Measurements from ENCODE around the gene SASH1.

Gene SASH1

DNA sequence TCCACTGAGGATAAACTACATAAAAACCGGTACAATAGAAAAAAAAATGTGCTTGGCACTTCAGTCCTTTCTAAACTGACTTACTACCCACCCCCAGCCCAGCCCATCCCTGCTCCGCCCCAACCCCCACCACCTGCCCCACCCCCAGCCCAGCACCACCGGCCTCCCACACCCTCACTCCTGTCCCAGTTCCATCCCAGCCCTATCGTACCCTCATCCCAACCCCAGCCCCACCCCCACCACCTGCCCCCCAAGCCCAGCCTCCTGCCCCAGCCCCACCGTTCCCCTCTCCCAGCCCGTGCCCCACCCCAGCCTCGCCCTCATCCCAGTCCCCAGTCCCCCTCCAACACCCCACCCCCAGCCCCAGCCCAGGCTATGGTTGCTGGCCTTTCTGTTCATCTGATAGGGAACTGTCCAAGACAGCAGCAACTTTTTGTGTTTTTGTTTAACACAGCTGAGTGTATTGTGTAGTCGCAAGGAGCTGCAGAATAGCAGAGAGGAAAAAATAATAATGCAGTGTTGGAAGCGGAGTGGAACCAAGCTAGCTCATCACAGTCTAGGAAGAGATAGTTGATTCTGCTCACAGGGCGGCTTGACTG is 61.9 kb downstream of the SASH1 start:
- DNase-seq (ENCODE audit: low read depth in 2 of 2) = no peak

DNA sequence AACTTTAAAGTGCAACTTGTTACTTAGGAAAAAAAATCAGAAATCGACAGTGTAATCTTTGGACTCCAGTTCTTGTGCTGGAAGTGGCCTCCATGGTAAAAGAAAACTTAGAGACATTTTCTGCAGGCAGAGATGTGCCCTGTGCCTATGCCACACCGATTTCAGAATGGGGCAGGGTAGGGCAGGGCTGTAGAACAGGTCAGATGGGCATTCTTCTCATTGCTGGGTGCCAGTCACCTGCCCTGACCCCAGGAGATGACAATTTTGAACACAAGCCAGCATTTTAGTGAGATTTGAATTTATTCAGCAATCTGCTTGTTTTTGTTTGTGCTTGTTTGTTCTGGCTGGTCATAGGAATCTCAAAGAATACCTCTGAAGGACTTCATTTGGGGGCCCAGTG is 63.3 kb downstream of the SASH1 start:
- DNase-seq (ENCODE audit: low read depth in 2 of 2) = no peak

DNA sequence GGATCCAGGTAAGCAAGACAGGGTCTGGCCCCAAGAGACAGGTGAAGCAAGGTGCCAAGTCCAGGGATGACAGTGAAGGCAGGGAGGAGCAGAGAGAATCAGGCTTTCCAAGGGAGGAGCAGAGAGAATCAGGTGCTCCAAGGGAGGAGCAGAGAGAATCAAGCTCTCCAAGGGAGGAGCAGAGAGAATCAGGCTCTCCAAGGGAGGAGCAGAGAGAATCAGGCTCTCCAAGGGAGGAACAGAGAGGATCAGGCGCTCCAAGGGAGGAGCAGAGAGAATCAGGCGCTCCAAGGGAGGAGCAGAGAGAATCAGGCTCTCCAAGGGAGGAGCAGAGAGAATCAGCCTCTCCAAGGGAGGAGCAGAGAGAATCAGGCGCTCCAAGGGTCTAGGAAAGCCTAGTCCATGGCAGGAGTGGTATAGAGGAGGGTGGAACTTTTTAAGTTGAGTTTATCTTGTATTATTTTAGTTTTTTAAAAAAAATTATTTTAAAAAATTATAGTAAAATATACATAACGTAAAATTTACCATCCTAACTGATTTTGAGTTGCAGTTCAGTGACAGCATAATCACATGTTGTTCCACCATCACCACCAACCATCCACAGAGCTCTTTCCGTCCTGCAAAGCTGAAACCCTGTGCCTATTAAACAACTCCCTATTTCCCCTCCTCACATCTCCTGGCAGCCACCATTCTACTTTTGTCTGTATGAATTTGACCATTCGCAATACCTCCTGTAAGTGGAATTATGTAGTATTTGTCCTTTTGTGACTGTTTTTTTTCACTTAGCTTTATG is 64.1 kb downstream of the SASH1 start:
- no peak for DNase-seq (ENCODE audit: low read depth in 2 of 2)

DNA sequence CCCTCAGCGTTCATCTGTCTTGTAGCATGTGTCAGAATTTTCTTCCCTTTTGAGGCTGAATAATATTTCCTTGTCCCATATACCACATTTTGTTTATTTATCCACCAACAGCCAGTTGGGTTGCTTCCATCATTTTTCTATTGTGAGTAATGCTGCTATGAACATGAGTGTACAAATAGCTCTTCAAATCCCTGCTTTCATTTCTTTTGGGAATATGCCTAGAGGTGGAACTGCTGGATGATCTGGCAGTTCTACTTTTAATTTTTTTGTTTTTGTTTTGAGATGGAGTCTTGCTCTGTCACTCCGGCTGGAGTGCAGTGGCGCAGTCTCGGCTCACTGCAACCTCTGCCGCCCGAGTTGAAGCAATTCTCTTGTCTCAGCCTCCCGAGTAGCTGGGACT is 64.7 kb downstream of the SASH1 start:
- no peak for DNase-seq (ENCODE audit: low read depth in 2 of 2)

DNA sequence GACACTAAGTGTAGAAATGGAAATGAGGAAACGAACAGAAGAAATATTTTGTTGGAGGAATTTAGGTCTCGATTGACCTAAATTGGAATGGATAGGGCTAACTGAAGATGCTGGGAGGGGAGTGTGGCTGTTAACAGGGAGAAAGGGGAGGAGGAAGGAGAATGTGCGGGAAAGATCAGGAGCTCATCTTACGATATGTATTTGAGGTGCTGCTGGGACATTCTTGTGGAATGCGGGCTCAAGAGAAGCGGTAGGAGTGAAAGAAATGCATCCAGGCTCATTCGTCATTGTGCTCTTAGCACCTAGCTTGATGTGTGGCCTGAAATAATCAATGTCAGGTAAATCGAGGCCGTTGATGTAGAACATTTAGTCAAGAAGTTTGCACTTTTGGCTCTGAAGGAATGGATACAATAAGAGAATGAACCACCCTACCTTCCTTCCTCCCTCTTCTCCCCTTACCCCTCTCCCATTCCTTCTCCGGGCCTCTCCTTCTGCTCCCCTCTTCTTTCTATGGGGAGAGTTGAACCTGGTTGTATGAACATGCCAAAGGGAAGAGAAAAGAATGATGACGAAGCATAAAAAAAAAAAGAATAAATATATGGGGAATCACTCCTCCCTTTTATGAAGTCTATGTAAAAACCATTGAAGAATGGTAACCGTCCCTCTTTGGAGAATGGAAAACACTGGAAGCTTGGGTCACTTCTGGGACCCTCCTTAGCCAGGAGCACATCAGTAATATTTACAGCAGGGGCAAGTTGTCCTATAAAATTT is 70.9 kb downstream of the SASH1 start:
- no peak for DNase-seq (ENCODE audit: low read depth in 2 of 2)

DNA sequence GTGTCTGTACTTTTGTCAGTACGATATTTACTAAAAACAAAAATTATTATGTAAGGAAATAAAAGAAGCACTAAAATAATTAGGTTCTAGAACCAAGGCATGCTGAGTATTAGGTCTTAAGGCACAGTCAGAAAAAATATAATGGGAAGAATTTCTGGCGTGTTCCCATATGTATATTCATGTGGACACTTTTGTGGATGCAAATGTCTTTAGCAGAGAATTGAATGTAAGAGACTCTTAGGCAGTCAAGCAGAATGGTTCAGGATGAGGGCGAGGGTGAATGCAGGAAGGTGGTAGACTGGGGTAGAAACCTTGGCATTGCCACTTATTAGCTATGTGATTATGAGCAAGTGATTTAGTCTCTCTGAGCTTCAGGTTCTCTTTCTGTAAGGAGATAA is 71.5 kb downstream of the SASH1 start:
- DNase-seq (ENCODE audit: low read depth in 2 of 2) = no peak

DNA sequence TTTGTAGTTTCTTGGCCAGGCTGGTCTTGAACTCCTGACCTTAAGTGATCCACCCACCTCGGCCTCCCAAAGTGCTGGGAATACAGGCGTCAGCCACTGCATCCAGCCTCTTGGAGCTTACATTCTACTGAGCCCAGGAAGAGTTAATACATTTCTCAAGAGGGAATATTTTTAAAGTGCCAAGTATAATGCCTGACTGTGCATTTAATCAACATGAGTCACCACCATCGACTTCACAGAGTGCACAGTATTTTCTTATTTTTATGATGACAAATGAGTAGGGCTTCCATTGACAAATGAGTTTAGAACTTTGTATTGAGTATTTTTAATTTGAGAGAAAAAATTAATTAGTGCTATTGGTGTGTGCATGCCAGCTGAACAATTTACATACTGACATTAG is 72.2 kb downstream of the SASH1 start:
- DNase-seq (ENCODE audit: low read depth in 2 of 2) = no peak

DNA sequence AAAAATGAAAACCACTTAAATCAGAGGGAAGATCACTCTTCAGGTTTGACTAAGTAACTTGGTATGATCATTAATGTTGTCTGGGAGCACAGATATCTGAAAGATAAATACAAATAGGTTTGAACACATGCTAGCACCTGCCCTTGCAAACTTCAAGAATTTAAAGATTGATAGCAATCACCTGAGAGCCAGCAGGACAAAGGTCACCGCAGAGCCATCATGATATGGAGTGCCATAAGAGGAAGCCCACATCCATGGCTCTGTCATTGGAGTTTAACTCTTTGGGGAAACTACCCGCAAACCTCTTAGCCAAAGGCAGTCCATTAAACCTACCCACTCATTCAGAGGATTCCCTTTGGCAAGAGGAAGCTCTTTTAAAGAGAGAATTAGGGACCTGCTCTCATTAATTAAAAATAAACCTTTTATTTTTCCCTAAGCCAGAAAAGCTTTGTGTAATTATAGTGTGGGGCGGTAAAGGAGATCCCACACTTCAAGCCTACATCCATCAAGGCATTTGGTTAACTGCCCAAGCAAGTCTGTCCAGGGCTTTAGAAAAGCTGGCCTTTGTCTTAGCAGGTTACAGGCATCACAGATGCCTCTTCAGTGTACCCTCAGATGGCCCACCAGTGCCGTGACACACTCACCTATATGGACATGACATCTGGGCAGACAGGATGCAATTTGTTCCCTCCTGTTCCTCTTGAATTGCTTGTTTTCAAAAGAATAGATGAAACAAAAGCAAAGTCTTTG is 73.0 kb downstream of the SASH1 start:
- no peak for DNase-seq (ENCODE audit: low read depth in 2 of 2)

DNA sequence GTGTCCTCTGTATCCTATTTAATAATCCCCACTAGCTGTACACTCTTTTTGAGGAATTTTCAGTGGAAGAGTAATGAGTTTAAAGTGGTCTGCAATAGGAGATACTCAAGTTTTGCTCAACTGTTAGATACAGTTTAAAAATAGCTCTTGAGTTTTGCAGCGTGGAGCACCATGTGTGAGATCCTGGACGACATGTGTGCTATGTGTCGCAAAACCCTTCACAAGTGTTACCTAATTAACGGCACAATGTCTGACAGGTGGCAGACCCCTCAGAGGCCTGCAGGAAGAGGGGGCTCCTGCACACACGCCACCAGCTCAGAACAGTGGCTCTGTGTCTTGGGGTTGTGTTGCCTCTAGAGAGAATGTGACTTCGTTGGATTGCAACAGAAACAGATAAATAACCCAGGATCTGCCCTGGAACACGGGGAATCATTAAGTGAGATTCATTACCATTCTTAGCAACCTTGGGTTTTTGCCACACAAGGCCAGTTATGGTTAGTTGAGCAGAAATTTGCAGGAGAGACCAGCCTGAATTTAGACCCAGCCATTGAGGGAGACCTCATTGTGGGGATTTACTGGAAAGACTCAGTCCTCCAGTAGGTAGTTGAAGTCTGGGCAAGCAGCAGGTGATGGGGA is 73.8 kb downstream of the SASH1 start:
- no peak for DNase-seq (ENCODE audit: low read depth in 2 of 2)

DNA sequence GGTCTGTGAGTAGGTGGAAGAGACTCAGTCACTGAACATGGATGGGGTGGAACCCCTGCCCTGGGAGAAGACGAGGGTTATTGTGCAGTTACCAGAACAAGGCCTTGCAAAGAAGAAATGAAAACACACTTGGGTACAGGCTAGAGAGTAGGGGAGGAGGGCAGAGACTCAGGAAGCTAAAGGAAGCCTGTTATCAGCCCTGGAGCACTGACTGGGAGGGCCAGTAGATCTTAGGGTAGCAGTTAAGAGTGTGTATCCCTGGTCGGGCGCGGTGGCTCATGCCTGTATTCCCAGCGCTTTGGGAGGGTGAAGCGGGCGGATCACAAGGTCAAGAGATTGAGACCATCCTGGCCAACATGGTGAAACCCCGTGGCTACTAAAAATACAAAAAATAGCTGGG is 74.4 kb downstream of the SASH1 start:
- DNase-seq (ENCODE audit: low read depth in 2 of 2) = no peak

DNA sequence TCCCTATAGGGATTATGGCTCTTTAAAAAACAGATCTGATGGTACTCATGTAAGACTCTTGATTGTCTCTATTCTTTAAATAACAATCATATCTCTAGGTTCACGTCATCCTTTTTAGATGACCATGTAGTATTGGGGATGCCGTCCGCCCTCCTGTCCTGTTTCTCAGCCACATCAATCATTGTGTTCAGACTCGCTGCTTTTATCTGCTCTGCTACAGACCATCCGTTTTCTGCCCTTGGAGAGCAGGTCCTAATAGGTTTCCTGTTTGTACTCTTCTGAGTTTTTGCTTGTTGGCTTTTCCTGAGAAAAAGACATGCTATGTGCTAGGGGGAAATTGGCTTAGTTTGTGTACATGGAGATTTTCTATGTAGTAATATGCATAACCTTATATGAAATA is 76.8 kb downstream of the SASH1 start:
- no peak for DNase-seq (ENCODE audit: low read depth in 2 of 2)

DNA sequence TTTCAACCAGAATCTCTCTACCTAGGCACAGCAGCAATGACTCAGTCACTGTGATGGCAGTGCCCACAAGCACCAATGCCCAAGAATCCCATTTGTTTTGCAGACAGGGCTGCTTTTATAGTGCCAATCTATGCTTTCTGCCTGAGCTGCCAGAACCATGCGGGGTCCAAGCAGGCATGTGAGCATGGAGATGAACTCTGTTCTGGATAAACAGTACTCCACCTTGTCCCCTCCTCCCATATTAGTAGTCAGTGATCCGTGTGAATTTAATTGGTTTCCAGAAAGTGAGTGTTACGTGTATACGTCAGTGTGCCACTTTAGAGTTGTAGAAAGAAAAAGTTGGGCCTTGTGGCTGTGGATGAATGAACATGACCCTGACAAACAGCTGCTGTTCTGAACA is 79.4 kb downstream of the SASH1 start:
- DNase-seq (ENCODE audit: low read depth in 2 of 2) = no peak

DNA sequence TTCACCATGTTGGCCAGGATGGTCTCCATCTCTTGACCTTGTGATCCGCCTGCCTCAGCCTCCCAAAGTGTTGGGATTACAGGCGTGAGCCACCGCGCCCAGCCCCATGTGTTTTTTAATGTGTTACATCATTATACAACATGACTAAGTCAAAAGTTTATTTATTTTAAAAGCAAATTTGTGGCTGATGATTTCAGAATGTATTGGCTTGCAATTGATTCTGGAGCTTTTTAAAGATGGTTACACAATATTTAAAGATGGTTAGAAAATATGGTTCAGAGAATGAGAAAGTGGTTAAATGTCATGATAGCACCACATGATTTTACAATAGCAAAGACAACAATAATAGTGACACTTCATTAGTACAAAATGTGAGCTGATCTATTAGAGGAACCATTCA is 80.5 kb downstream of the SASH1 start:
- DNase-seq (ENCODE audit: low read depth in 2 of 2) = no peak

DNA sequence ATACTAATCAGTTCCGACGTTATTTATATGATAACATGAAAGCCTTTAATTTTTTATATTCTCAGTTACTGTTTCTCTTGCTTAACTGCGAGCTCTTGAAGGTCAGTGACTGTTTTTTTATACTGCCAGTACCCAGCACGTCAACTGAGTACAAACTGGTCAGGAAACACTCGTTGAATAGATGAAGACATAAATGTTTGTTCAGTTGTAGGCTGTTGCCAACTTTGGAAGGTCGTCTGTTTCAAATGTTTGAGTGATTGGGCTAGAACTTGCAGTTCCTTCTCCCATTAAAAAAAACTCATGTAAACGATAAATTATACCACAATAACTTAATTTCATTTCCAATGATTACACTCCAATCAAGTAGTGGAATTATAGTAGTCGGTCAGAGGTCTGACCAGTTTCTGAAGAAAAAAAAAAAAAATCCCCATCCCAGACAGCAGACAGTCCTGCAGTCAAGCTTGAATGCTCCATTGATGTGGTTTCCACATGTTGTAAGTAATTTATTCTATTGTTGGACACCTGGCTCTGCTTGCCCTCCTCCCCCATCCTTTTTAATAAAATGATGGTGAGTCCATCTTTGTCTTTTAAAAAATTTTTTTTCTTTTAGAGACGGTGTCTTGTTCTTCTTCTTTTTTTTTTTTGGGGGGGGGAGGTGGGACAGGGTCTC is 81.1 kb downstream of the SASH1 start:
- DNase-seq (ENCODE audit: low read depth in 2 of 2) = no peak

DNA sequence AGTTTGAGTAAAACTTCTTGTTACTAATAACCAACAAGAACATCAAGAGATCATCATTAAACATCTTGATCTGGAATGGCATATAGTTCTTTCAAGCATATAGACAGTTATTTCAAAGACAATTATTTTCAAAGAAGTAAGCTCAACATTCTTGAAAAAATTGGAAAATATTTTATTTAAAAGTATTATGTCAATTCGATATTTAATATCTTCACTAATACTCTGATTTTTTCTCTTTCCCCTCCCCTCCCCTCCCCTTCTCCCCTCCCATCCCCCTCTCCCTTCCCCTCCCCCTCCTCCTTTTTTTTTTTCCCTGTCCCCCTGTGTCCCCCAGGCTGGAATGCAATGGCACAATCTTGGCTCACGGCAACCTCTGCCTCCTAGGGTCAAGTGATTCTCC is 82.8 kb downstream of the SASH1 start:
- DNase-seq (ENCODE audit: low read depth in 2 of 2) = no peak

DNA sequence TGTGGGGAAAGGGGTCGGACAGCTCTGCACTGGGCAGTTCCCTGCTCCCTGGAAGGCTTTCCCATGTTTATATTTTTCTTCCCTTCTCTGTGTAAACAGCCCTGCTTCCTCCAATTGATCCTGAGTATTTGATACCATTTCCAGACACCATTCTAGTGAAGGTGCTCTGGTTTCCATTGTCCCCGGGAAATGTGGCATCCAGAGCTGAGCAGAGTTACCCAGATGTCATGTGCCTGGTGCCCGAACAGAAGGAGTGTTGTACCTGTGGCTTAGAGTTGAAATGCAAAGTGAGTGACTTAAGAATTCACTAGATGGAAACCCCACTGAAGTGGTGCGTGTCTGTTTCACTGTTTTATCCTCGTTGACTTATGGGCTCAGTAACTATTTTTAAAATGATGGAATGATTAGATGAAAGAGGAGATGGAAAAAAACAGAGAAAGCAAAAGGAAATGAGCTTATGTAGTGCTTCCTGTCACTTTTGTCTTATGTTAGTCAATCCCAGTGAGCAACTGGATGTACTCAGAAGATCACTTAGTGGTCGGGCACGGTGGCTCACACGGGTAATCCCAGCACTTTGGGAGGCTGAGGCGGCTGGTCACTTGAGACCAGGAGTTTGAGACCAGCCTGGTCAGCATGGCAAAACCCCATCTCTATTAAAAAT is 83.8 kb downstream of the SASH1 start:
- DNase-seq (ENCODE audit: low read depth in 2 of 2) = no peak

DNA sequence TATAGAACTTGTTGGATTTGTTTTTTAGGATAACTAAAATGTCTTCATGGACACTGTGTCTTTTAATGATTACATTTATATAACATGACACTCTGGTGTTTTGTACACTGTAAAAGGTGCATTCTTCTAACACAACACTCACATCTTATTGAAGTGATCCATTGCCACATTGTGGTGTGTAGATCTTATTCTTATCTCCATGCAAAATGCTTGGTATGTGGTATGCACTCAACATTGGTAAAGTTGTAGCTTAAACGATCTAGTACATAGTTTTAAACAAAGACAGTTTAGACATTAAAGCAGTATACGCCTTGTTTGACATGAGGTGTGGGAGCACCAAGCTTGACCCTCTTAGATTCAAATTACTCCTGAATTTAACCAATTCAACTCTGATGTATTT is 84.7 kb downstream of the SASH1 start:
- no peak for DNase-seq (ENCODE audit: low read depth in 2 of 2)

DNA sequence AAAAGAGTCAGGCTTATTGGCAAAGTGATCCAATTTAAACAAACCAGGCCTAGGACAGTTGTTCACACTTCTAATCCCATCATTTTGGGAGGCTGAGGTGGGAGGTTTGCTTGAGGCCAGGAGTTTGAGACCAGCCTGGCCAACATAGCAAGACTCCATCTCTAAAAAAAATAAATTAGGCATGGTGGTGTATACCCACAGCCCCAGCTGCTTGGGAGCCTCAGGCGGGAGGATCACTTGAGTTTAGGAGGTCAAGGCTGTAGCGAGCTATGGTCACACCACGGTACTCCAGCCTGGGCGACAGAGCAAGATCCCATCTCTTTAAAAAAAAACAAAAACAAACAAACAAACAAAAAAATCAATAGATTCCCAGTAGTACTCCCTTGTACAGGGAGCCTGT is 86.8 kb downstream of the SASH1 start:
- no peak for DNase-seq (ENCODE audit: low read depth in 2 of 2)

DNA sequence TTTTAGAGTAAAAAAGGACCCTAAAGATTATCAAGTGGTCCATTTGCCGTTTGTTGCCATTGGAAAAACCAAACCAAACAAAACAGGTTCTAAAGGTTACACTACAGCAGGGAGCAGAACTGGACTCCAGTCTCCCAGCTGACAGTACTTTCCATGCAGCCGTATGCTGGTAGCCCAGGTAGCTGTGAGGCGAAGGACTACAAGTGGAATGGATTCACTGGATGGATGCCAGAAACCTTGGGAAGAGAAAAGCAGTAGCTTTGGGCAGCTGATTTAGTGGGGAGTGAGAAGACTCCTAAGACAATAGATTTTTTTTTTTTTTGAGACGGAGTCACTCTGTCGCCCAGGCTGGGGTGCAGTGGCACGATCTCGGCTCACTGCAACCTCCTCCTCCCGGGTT is 88.3 kb downstream of the SASH1 start:
- DNase-seq (ENCODE audit: low read depth in 2 of 2) = no peak

DNA sequence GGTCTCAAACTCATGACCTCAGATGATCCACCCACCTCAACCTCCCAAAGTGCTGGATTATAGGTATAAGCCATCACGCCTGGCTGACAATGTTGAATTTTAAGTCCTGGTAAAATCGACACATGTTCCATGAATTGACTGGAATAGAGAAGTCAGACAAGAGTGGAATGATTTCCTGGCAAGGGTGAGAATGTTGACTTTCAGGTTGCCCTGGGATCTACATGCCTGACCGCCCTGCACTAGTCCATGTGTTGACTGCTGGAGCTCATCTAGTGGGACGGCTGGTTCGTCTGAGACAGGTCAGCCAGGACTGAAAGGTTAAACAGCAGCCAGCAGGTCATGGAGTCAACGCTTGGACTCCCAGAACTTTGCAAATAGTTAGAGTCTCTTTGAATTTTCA is 88.8 kb downstream of the SASH1 start:
- no peak for DNase-seq (ENCODE audit: low read depth in 2 of 2)

DNA sequence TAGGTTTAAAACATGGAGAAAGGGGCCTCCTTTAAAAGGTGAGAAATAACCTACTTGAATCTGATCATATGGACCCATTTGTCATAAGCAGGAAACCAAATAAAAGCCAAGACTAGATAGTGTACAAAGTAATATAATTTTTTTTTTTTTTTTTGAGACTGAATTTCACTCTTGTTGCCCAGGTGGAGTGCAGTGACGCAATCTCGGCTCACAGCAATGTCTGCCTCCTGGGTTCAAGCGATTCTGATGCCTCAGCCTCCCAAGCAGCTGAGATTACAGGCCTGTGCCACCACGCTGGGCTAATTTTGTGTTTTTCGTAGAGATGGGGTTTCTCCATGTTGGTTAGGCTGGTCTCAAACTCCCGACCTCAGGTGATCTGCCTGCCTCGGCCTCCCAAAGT is 89.2 kb downstream of the SASH1 start:
- DNase-seq (ENCODE audit: low read depth in 2 of 2) = no peak
